Measurements from ENCODE around the gene LRP4.

LRP4 gene

DNA sequence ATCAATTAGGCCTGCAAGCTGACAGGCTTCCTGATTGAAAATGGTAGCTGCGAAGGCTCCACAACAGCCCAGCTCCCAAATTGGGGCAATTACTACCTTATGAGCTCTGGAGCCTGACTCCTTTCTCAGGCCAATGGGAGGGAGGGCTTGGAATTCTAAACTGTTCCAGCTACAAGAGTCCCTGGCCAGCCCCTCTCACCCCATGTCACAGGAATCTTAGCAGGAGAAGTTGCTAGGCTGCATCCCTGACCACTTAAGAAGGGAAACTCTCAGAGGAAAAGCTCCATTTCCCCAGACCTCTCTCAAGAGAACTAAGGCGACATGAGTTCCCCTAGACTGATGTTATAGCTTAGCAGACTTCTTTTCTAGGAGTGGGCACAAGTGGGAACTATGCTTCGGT is 4.9 kb downstream of the LRP4 start:
- DNase-seq (ENCODE audit: low read depth in 2 of 2) = no peak
- no peak for TF ChIP-seq CTCF (IDR thresholded peaks at IDR 0.05; ENCODE audit: low read depth, low read length)
- H3K4me3 ChIP-seq (replicated peaks in 1 of 2; ENCODE audit: low read depth in 2 of 2, low read length in 2 of 2) = no peak overlapping the region

- no peak for TF ChIP-seq CTCF (IDR thresholded peaks at IDR 0.05; ENCODE audit: low read depth, low read length)
- H3K4me3 ChIP-seq (replicated peaks in 1 of 2; ENCODE audit: low read depth in 2 of 2, low read length in 2 of 2) = no peak overlapping the region
- no peak for DNase-seq (ENCODE audit: low read depth in 2 of 2)
Measured at GRCh38 chr11:46912526-46913150, 5.7 kb downstream of the LRP4 start.

DNA sequence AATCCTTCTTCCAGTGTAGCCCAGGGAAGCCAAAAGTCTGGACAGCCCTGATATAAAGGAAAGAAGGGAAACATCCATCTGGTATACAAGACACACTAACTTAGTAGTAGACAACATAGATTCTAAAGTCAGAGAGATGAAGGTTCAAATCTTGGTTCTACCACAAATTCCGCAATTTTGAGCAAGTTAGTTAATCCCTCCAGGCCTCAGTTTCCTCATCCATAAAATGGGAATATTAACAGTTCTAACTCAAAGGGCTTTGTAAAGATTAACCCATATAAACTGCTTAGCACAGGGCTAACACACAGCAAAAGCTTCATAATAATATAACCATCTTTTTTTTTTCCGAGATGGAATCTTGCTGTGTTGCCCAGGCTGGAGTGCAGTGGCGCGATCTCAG is 10.7 kb downstream of the LRP4 start:
- TF ChIP-seq CTCF (IDR thresholded peaks at IDR 0.05; ENCODE audit: low read depth, low read length) = no peak
- no peak for DNase-seq (ENCODE audit: low read depth in 2 of 2)
- no peak overlapping the region for H3K4me3 ChIP-seq (replicated peaks in 1 of 2; ENCODE audit: low read depth in 2 of 2, low read length in 2 of 2)

- peak in 1 of 2 donors; percentile 42 for DNase-seq (ENCODE audit: low read depth in 2 of 2)
- no peak overlapping the region for H3K4me3 ChIP-seq (replicated peaks in 1 of 2; ENCODE audit: low read depth in 2 of 2, low read length in 2 of 2)
- TF ChIP-seq CTCF (IDR thresholded peaks at IDR 0.05; ENCODE audit: low read depth, low read length) = no peak
Measured at GRCh38 chr11:46906609-46907041, 11.7 kb downstream of the LRP4 start.

- H3K4me3 ChIP-seq (replicated peaks in 1 of 2; ENCODE audit: low read depth in 2 of 2, low read length in 2 of 2) = no peak overlapping the region
- DNase-seq (ENCODE audit: low read depth in 2 of 2) = no peak
- TF ChIP-seq CTCF (IDR thresholded peaks at IDR 0.05; ENCODE audit: low read depth, low read length) = no peak
Measured at GRCh38 chr11:46905806-46906205, 12.5 kb downstream of the LRP4 start.

GRCh38 chr11:46903846-46904245 is 14.5 kb downstream of the LRP4 start:
- no peak for TF ChIP-seq CTCF (IDR thresholded peaks at IDR 0.05; ENCODE audit: low read depth, low read length)
- no peak for DNase-seq (ENCODE audit: low read depth in 2 of 2)
- no peak overlapping the region for H3K4me3 ChIP-seq (replicated peaks in 1 of 2; ENCODE audit: low read depth in 2 of 2, low read length in 2 of 2)

DNA sequence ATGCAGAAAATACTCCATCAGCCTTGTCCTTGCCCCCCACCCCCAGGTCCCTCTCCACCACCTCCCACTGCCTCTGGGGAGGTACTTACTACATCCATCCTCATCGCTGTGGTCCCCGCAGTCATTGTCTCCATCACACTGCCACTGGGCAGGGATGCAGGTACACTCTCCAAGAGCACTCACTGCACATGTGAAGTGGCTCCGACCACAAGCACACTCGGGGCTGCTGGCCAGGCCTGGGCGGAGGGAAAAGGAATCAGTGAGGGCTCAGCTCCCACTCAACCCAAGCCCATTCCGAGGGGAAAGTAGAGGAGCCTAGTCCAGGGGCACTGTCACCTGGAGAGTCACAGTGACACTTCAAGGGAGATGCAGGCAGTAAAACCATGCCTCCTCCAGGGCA is 15.7 kb downstream of the LRP4 start:
- no peak for TF ChIP-seq CTCF (IDR thresholded peaks at IDR 0.05; ENCODE audit: low read depth, low read length)
- H3K4me3 ChIP-seq (replicated peaks in 1 of 2; ENCODE audit: low read depth in 2 of 2, low read length in 2 of 2) = no peak overlapping the region
- DNase-seq (ENCODE audit: low read depth in 2 of 2) = no peak
